Naive thymus-derived CD4-positive, alpha-beta T cell (primary cell): ENCODE results near the gene SLC6A18. TPM values are rescaled to one million over a fixed set of nuclear protein-coding genes. Genes with fewer than 3 reads are reported as not detected.
"Not testable (repeated sequence)": the region's sequence is repeated elsewhere in the genome, so short reads cannot be mapped to it uniquely, and the experiment has no call there.

Experiments used
- ATAC-seq: fragments of 150-1000 bp; cut with Tn5 transposase; 2 replicates; pipeline ENCODE4 v1.10.0; 2021; ENCODE audit warnings: mild to moderate bottlenecking, moderate library complexity
- CTCF ChIA-PET: fragments of 350-600 bp; sonication (Branson Sonifier 250); formaldehyde crosslinking; loops from one replicate; lab custom pipeline; 2021; ENCODE audit warnings: antibody characterized with exemption; lab: Charles Lee
- POLR2A ChIA-PET: fragments of 350-600 bp; sonication (Branson Sonifier 250); formaldehyde crosslinking; loops from one replicate; lab custom pipeline; 2021; ENCODE audit warnings: antibody characterized with exemption, inconsistent platforms; lab: Charles Lee
- DNase-seq, 9 donors: peaks; one replicate each; pipeline versions ENCODE4 v3.0.0 to v3.0.0-alpha.2; 2020 to 2022; ENCODE audit warnings: mixed read lengths in 1 of 9
- H3K27ac ChIP-seq: one replicate; pipeline ENCODE4 v1.7.0; 2013; ENCODE audit warnings: mild to moderate bottlenecking, low read depth, low read length, moderate library complexity
- H3K27me3 ChIP-seq, 2 donors: one replicate each; pipeline ENCODE4 v1.7.0; 2013; ENCODE audit warnings: low read length in 2 of 2, mild to moderate bottlenecking in 2 of 2, moderate library complexity in 2 of 2; ENCODE audit not compliant: control insufficient read depth in 2 of 2, insufficient read depth in 2 of 2
- H3K36me3 ChIP-seq, 3 experiments: 1 replicate in 2 of 3; 2 replicates in 1 of 3; pipeline ENCODE4 v1.7.0; 2013; ENCODE audit warnings: low read length in 3 of 3, mild to moderate bottlenecking in 3 of 3, moderate library complexity in 1 of 3; ENCODE audit not compliant: insufficient read depth in 3 of 3, control insufficient read depth in 2 of 3
- H3K4me1 ChIP-seq, 2 donors: one replicate each; pipeline ENCODE4 v1.7.0; 2013; ENCODE audit warnings: low read length in 2 of 2, mild to moderate bottlenecking in 2 of 2, moderate library complexity in 1 of 2; ENCODE audit not compliant: control insufficient read depth in 2 of 2, insufficient read depth in 2 of 2
- H3K4me3 ChIP-seq: 2 replicates; pipeline ENCODE4 v1.7.0; 2013; ENCODE audit warnings: mild to moderate bottlenecking, low read length
- H3K9me3 ChIP-seq, 3 experiments: 1 replicate in 2 of 3; 2 replicates in 1 of 3; pipeline ENCODE4 v1.7.0; 2013; ENCODE audit warnings: low read length in 3 of 3; ENCODE audit not compliant: control insufficient read depth in 2 of 3
- H3K27ac Mint-ChIP-seq, 9 donors: one replicate each; pipeline ENCODE4 v1.8.0; 2020 to 2022; ENCODE audit warnings: mixed read lengths in 9 of 9, mild to moderate bottlenecking in 8 of 9, moderate library complexity in 5 of 9, inconsistent platforms in 2 of 9
- H3K27me3 Mint-ChIP-seq, 5 donors: one replicate each; pipeline ENCODE4 v1.8.0; 2021 to 2022; ENCODE audit warnings: mixed read lengths in 5 of 5, mild to moderate bottlenecking in 1 of 5
- H3K36me3 Mint-ChIP-seq, 5 donors: one replicate each; pipeline ENCODE4 v1.8.0; 2020 to 2022; ENCODE audit warnings: mixed read lengths in 5 of 5, mild to moderate bottlenecking in 3 of 5, inconsistent platforms in 1 of 5
- H3K4me1 Mint-ChIP-seq, 7 donors: one replicate each; pipeline ENCODE4 v1.8.0; 2020 to 2022; ENCODE audit warnings: mixed read lengths in 7 of 7, mild to moderate bottlenecking in 3 of 7, inconsistent platforms in 1 of 7
- H3K4me3 Mint-ChIP-seq, 10 donors: one replicate each; pipeline ENCODE4 v1.8.0; 2020 to 2022; ENCODE audit warnings: mild to moderate bottlenecking in 10 of 10, mixed read lengths in 10 of 10, moderate library complexity in 6 of 10, inconsistent platforms in 2 of 10
- H3K9me3 Mint-ChIP-seq, 11 donors: one replicate each; pipeline ENCODE4 v1.8.0; 2020 to 2022; ENCODE audit warnings: mixed read lengths in 11 of 11, mild to moderate bottlenecking in 4 of 11, inconsistent platforms in 1 of 11, moderate library complexity in 1 of 11
- intact Hi-C, 2 donors: fragments of 100-400 bp; cut with micrococcal nuclease; formaldehyde crosslinking; loops; one replicate each; pipeline ENCODE4 v1.15.1; 2023
- polyA plus RNA-seq, 2 donors: library from polyadenylated mRNA; unstranded; fragments of 300-500 nt; fragmentation: Illumina TruSeq; gene quantifications; one replicate each; pipeline ENCODE4 v1.2.3, GENCODE V29; 2021
- total RNA-seq, 6 experiments: library from RNA in 5 of 6; stranded (reverse) in 5 of 6; gene quantifications; 1 replicate in 5 of 6; 2 replicates in 1 of 6; pipeline ENCODE4 v1.2.3 and lab custom pipeline; 2021 to 2026

Gene SLC6A18
- total and polyA plus RNA-seq, 7 experiments from 2014 or later = not detected

GRCh38 chr5:1262381-1262780, 37.2 kb downstream of the SLC6A18 start:
- H3K9me3 ChIP-seq = no peaks in the 10 kb centered on the region
- no peaks in the 10 kb centered on the region for H3K4me1 Mint-ChIP-seq
- no peaks in the 10 kb centered on the region for H3K36me3 ChIP-seq
- ChIA-PET POLR2A (no interaction called here), CTCF (no interaction called here)
- H3K4me3 ChIP-seq = no peak overlapping the region
- H3K27me3 Mint-ChIP-seq = no peaks in the 10 kb centered on the region
- intact Hi-C loops = no loop called here
- no peak overlapping the region for H3K4me3 Mint-ChIP-seq
- DNase-seq (no peak), ATAC-seq (no peak)
- H3K36me3 Mint-ChIP-seq = peaks cover 0 to under 1% (median 0%) of the 10 kb centered on the region in 5 donors
- H3K27ac ChIP-seq = no peak overlapping the region
- H3K27ac Mint-ChIP-seq = peak overlapping the region in 2 of 9 donors; percentile 11 to 59
- H3K9me3 Mint-ChIP-seq = peaks cover 0 to 10% (median 0%) of the 10 kb centered on the region in 11 donors
- no peaks in the 10 kb centered on the region for H3K27me3 ChIP-seq
- H3K4me1 ChIP-seq = no peaks in the 10 kb centered on the region

DNA sequence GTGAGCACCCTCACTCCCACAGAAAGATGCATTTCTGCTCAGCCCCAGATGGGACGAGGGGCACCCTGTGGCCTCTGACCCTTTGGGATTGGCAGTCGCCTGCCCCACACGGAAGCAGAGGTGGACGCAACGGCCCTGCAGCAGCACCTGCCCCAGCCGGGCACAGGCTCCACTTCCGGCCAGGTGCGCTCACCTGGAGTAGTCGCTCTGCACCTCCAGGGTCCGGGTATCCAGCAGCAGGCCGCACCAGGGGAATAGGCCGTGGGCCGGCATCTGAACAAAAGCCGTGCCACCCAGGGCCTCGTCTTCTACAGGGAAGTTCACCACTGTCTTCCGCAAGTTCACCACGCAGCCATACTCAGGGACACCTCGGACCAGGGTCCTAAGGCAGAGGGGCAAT, 39.0 kb downstream of the SLC6A18 start:
- ChIA-PET POLR2A (no interaction called here), CTCF (no interaction called here)
- Histone ChIP-seq H3K27ac (no peak overlapping the region), H3K4me1 (peaks cover 5 to 10% of the 10 kb centered on the region in 2 donors), H3K9me3 (no peaks in the 10 kb centered on the region), H3K27me3 (no peaks in the 10 kb centered on the region), H3K4me3 (no peak overlapping the region), H3K36me3 (no peaks in the 10 kb centered on the region)
- H3K36me3 Mint-ChIP-seq = peaks cover 0 to 2% (median 0%) of the 10 kb centered on the region in 5 donors
- intact Hi-C loops = no loop called here
- peaks cover 0 to 10% (median 0%) of the 10 kb centered on the region in 11 donors for H3K9me3 Mint-ChIP-seq
- DNase-seq (no peak), ATAC-seq (no peak)
- H3K4me3 Mint-ChIP-seq = no peak overlapping the region
- peaks cover 9 to 12% (median 11%) of the 10 kb centered on the region in 7 donors for H3K4me1 Mint-ChIP-seq
- no peak overlapping the region for H3K27ac Mint-ChIP-seq
- H3K27me3 Mint-ChIP-seq = no peaks in the 10 kb centered on the region

DNA sequence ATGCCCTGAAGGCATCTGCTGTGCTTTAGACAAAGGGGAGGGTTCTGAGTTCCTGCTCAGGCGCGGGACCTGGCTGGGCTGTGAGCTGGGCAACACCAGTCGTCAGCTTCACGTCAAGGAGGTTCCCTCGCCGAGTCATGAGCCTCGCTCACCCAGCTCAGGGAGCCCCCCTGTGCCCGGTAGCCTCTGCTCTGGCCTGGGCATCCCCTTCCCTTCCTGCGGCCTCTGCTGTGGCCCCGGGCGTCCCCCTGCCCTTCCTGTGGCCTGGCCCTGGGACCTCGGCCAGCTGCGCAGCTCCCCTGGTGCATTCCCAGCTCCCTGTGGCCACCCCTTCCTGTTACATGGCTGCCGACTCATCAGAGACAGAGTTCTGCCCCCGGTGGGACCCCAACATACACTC, 39.8 kb downstream of the SLC6A18 start:
- Mint-ChIP-seq H3K27ac (no peak overlapping the region), H3K27me3 (no peaks in the 10 kb centered on the region), H3K4me3 (no peak overlapping the region), H3K4me1 (peaks cover 9 to 13% (median 11%) of the 10 kb centered on the region in 7 donors), H3K9me3 (peaks cover 0 to 10% (median 0%) of the 10 kb centered on the region in 11 donors), H3K36me3 (peaks cover 0 to 5% (median 0%) of the 10 kb centered on the region in 5 donors)
- ChIA-PET POLR2A (no interaction called here), CTCF (no interaction called here)
- DNase-seq = no peak
- intact Hi-C loops = no loop called here
- no peaks in the 10 kb centered on the region for H3K9me3 ChIP-seq
- no peaks in the 10 kb centered on the region for H3K36me3 ChIP-seq
- peaks cover 5 to 10% of the 10 kb centered on the region in 2 donors for H3K4me1 ChIP-seq
- ATAC-seq = no peak
- H3K27ac ChIP-seq = no peak overlapping the region
- H3K27me3 ChIP-seq = no peaks in the 10 kb centered on the region
- H3K4me3 ChIP-seq = no peak overlapping the region

DNA sequence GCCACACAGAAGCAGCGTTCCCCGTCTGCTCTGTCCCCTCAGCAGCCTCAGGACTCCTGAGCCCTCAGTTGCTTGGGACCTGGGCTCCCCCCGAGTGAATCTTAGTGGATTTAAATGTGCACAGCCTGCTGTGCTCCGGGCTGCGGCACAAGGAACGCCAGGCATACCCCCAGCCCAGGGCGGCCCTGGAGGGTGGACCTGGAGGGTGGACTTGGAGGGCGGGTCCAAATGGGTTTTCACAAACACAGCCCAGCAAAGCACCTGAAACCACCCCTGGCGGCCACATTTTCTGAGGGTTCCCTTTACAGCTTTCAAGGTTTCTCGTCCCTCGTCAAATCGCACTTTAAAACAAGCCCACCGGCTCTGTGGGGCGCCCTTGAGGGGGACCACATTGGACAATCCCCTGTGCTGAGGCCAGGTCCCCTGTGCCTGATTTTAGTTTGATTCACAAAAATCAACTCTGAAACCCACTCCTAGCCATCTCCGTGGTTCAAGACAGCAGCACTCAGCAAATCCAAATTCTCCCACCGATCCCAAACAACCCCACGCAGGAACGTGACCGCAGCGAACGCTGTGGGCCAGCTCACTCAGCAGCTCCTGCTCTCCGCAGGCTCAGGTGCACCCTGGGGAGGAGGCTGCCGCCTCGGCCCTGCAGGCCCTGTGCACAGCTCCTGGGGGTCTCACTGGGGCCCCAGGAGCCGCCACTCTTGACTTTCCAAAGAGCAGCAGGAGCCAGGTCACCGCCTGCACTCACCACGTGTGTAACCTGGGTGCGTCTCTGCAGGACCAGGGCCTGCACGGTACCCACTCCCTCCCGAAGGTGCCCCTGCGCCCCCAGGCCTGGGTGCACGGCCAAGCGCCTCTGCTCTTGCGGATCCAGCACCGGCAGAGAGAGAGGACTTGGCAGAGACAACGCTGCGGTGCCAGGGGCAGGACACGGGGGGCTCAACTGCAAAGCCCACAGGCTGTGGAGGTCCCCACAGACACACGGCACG, 40.6 kb downstream of the SLC6A18 start:
- Histone ChIP-seq H3K27ac (no peak overlapping the region), H3K9me3 (no peaks in the 10 kb centered on the region), H3K4me1 (peaks cover 5 to 10% of the 10 kb centered on the region in 2 donors), H3K36me3 (no peaks in the 10 kb centered on the region), H3K4me3 (no peak overlapping the region), H3K27me3 (no peaks in the 10 kb centered on the region)
- H3K4me3 Mint-ChIP-seq = no peak overlapping the region
- no peaks in the 10 kb centered on the region for H3K27me3 Mint-ChIP-seq
- peaks cover 9 to 18% (median 11%) of the 10 kb centered on the region in 7 donors for H3K4me1 Mint-ChIP-seq
- H3K9me3 Mint-ChIP-seq = peaks cover 0 to 10% (median 0%) of the 10 kb centered on the region in 11 donors
- no peak overlapping the region for H3K27ac Mint-ChIP-seq
- POLR2A ChIA-PET = no interaction called here
- intact Hi-C loops = no loop called here
- peaks cover 0 to 5% (median 0%) of the 10 kb centered on the region in 5 donors for H3K36me3 Mint-ChIP-seq
- CTCF ChIA-PET = no interaction called here
- no peak for DNase-seq
- no peak for ATAC-seq

- H3K27ac ChIP-seq = no peak overlapping the region
- Mint-ChIP-seq H3K27me3 (no peaks in the 10 kb centered on the region), H3K4me3 (no peak overlapping the region), H3K9me3 (peaks cover 0 to 10% (median 0%) of the 10 kb centered on the region in 11 donors), H3K4me1 (peaks cover 9 to 18% (median 11%) of the 10 kb centered on the region in 7 donors), H3K36me3 (peaks cover 0 to 6% (median 0%) of the 10 kb centered on the region in 5 donors), H3K27ac (peak overlapping the region in 1 of 9 donors; percentile 14)
- intact Hi-C loops = no loop called here
- CTCF ChIA-PET = interaction anchor here (0.6 kb wide), 1 partner anchor 10 kb away, joined by 3 read pairs; no protein-coding TSS in a partner anchor
- no peak overlapping the region for H3K4me3 ChIP-seq
- DNase-seq (no peak), ATAC-seq (no peak)
- H3K9me3 ChIP-seq = no peaks in the 10 kb centered on the region
- peaks cover 5 to 10% of the 10 kb centered on the region in 2 donors for H3K4me1 ChIP-seq
- POLR2A ChIA-PET = no interaction called here
- H3K36me3 ChIP-seq = no peaks in the 10 kb centered on the region
- H3K27me3 ChIP-seq = no peaks in the 10 kb centered on the region
These were observed 41.6 kb downstream of the SLC6A18 start for GRCh38 chr5:1266791-1267190.

DNA sequence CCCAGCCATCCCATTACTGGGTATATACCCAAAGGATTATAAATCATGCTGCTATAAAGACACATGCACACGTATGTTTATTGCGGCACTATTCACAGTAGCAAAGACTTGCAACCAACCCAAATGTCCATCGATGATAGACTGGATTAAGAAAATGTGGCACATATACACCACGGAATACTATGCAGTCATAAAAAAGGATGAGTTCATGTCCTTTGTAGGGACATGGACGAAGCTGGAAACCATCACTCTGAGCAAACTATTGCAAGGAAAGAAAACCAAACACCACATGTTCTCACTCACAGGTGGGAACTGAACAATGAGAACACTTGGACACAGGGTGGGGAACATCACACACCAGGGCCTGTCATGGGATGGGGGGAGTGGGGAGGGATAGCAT, 42.3 kb downstream of the SLC6A18 start:
- H3K4me1 Mint-ChIP-seq = peaks cover 9 to 18% (median 11%) of the 10 kb centered on the region in 7 donors

More for the DNA sequence above, 42.3 kb downstream of the SLC6A18 start:
- POLR2A ChIA-PET, H3K27ac Mint-ChIP-seq, H3K9me3 Mint-ChIP-seq, ATAC-seq, H3K36me3 ChIP-seq, intact Hi-C loops, H3K36me3 Mint-ChIP-seq, H3K4me3 Mint-ChIP-seq, H3K27me3 Mint-ChIP-seq, H3K9me3 ChIP-seq, CTCF ChIA-PET, H3K27me3 ChIP-seq, H3K27ac ChIP-seq, H3K4me3 ChIP-seq, H3K4me1 ChIP-seq, DNase-seq: not testable (repeated sequence)
